IMR-90 (cell line): Measurements from ENCODE around the gene NAA38. TPM values are rescaled to one million over a fixed set of nuclear protein-coding genes. Genes with fewer than 3 reads are reported as not detected.

Experiments
- ATAC-seq: fragments of 200-7000 bp; cut with Tn5 transposase; 2 replicates; pipeline ENCODE4 v1.9.1; 2020; ENCODE audit warnings: low read depth, mild to moderate bottlenecking, moderate library complexity
- BruUV-seq: library from RNA; stranded (reverse); fragments of 400-500 nt; replicated peaks from 2 replicates; lab custom pipeline; 2021; lab: Mats Ljungman, UMichigan
- CTCF ChIA-PET: fragments of 300-600 bp; formaldehyde crosslinking; extraction: SDS; loops from one replicate; lab custom pipeline; 2021; ENCODE audit warnings: antibody characterized with exemption; lab: Yijun Ruan, JAX
- POLR2A ChIA-PET: fragments of 300-600 bp; sonication (Branson Sonifier 250); formaldehyde crosslinking; loops from one replicate; lab custom pipeline; 2022; ENCODE audit warnings: antibody characterized with exemption; ENCODE audit not compliant: unreplicated experiment; lab: Charles Lee
- DNase-seq: peaks from one replicate; pipeline ENCODE4 v3.0.0; 2013
- H2AFZ ChIP-seq: replicated peaks from 2 replicates; pipeline ENCODE3; 2013; ENCODE audit warnings: low read length, mild to moderate bottlenecking; ENCODE audit not compliant: poor library complexity
- H2AK5ac ChIP-seq: 2 replicates; pipeline ENCODE4 v1.6.1; 2013; ENCODE audit warnings: low read depth, low read length, inconsistent platforms
- H2AK9ac ChIP-seq: replicated peaks from 2 replicates; pipeline ENCODE3; 2013; ENCODE audit warnings: mild to moderate bottlenecking, low read depth, low read length, moderate library complexity; ENCODE audit not compliant: poor library complexity
- H2BK120ac ChIP-seq: 2 replicates; pipeline ENCODE4 v1.6.1; 2013; ENCODE audit warnings: low read depth, low read length, inconsistent platforms
- H2BK15ac ChIP-seq: 3 replicates; pipeline ENCODE4 v1.6.1; 2013; ENCODE audit warnings: low read depth, low read length, inconsistent platforms
- H2BK20ac ChIP-seq: 2 replicates; pipeline ENCODE4 v1.6.1; 2013; ENCODE audit warnings: low read depth, mild to moderate bottlenecking, inconsistent platforms, low read length, moderate library complexity
- H2BK5ac ChIP-seq: 2 replicates; pipeline ENCODE4 v1.6.1; 2013; ENCODE audit warnings: mild to moderate bottlenecking, low read depth, low read length, inconsistent platforms; ENCODE audit not compliant: poor library complexity, severe bottlenecking
- H3K14ac ChIP-seq: replicated peaks from 2 replicates; pipeline ENCODE4 v1.6.1; 2013; ENCODE audit warnings: low read depth, low read length, inconsistent platforms
- H3K18ac ChIP-seq: 2 replicates; pipeline ENCODE4 v1.6.1; 2013; ENCODE audit warnings: low read depth, low read length, control low read depth
- H3K23ac ChIP-seq: 2 replicates; pipeline ENCODE4 v1.6.1; 2013; ENCODE audit warnings: low read depth, low read length, inconsistent platforms
- H3K27ac ChIP-seq: 2 replicates; pipeline ENCODE4 v1.5.1; 2013; ENCODE audit warnings: mild to moderate bottlenecking, control low read depth, low read length; ENCODE audit not compliant: insufficient read depth
- H3K27me3 ChIP-seq: 2 replicates; pipeline ENCODE4 v1.6.1; 2013; ENCODE audit warnings: low read length; ENCODE audit not compliant: control insufficient read depth, insufficient read depth
- H3K36me3 ChIP-seq: 2 replicates; pipeline ENCODE4 v1.6.1; 2013; ENCODE audit warnings: low read length, mixed read lengths; ENCODE audit not compliant: control insufficient read depth, insufficient read depth
- H3K4ac ChIP-seq: 2 replicates; pipeline ENCODE4 v1.6.1; 2013; ENCODE audit warnings: low read depth, low read length, inconsistent platforms
- H3K4me1 ChIP-seq: 2 replicates; pipeline ENCODE4 v1.6.1; 2013; ENCODE audit warnings: low read length, mixed read lengths; ENCODE audit not compliant: control insufficient read depth, insufficient read depth
- H3K4me2 ChIP-seq: 2 replicates; pipeline ENCODE4 v1.6.1; 2013; ENCODE audit warnings: low read depth, mild to moderate bottlenecking, control low read depth, low read length, moderate library complexity
- H3K4me3 ChIP-seq: 2 replicates; pipeline ENCODE4 v1.5.1; 2013; ENCODE audit warnings: low read depth, mild to moderate bottlenecking, control low read depth, low read length, moderate library complexity; ENCODE audit not compliant: insufficient read depth
- H3K56ac ChIP-seq: 2 replicates; pipeline ENCODE4 v1.6.1; 2013; ENCODE audit warnings: low read length, inconsistent platforms; ENCODE audit not compliant: insufficient read depth; ENCODE audit errors: extremely low read depth
- H3K79me1 ChIP-seq, 2 experiments: 2 replicates each; pipeline ENCODE4 v1.6.1; 2013; ENCODE audit warnings: low read length in 2 of 2, inconsistent platforms in 1 of 2, low read depth in 1 of 2
- H3K9ac ChIP-seq: 2 replicates; pipeline ENCODE4 v1.6.1; 2013; ENCODE audit warnings: low read depth, low read length, control low read depth
- H3K9me1 ChIP-seq: 2 replicates; pipeline ENCODE4 v1.6.1; 2013; ENCODE audit warnings: low read length, inconsistent platforms; ENCODE audit not compliant: insufficient read depth
- H3K9me3 ChIP-seq: 2 replicates; pipeline ENCODE4 v1.6.1; 2013; ENCODE audit warnings: low read length; ENCODE audit not compliant: control insufficient read depth, insufficient read depth
- H4K20me1 ChIP-seq: 2 replicates; pipeline ENCODE4 v1.6.1; 2013; ENCODE audit warnings: low read length, inconsistent platforms; ENCODE audit not compliant: insufficient read depth
- H4K5ac ChIP-seq: 2 replicates; pipeline ENCODE4 v1.6.1; 2013; ENCODE audit warnings: mild to moderate bottlenecking, low read depth, low read length, control low read depth
- H4K8ac ChIP-seq, 2 experiments: 2 replicates each; pipeline ENCODE4 v1.6.1; 2013; ENCODE audit warnings: low read depth in 2 of 2, low read length in 2 of 2, control low read depth in 1 of 2, inconsistent platforms in 1 of 2
- H4K91ac ChIP-seq: 2 replicates; pipeline ENCODE4 v1.6.1; 2013; ENCODE audit warnings: low read depth, low read length, inconsistent platforms; ENCODE audit not compliant: insufficient read depth
- BHLHE40 ChIP-seq: fragments of 150-350 bp; IDR thresholded peaks from 2 replicates; pipeline ENCODE4 v1.6.1; 2016; ENCODE audit warnings: mild to moderate bottlenecking, low read depth, low read length
- CEBPB ChIP-seq: IDR thresholded peaks from 2 replicates; pipeline ENCODE4 v1.6.1; 2012; ENCODE audit warnings: low read depth, low read length, improper control_type of control experiment
- CHD1 ChIP-seq: IDR thresholded peaks from 2 replicates; pipeline ENCODE4 v1.6.1; 2012; ENCODE audit warnings: low read depth, low read length, improper control_type of control experiment
- MAFK ChIP-seq: IDR thresholded peaks from 2 replicates; pipeline ENCODE4 v1.6.1; 2012; ENCODE audit warnings: low read depth, low read length, improper control_type of control experiment
- MXI1 ChIP-seq: IDR thresholded peaks from 2 replicates; pipeline ENCODE4 v1.6.1; 2012; ENCODE audit warnings: low read depth, mild to moderate bottlenecking, low read length, moderate library complexity, borderline replicate concordance
- NFE2L2 ChIP-seq: fragments of 150-350 bp; IDR thresholded peaks from 2 replicates; pipeline ENCODE4 v1.6.1; 2016; ENCODE audit warnings: low read depth, mild to moderate bottlenecking, low read length
- POLR2A ChIP-seq: IDR thresholded peaks from 2 replicates; pipeline ENCODE4 v1.6.1; 2012; ENCODE audit warnings: mild to moderate bottlenecking, low read depth, low read length
- RAD21 ChIP-seq: IDR thresholded peaks from 2 replicates; pipeline ENCODE4 v1.6.1; 2012; ENCODE audit warnings: low read length, improper control_type of control experiment
- RCOR1 ChIP-seq: IDR thresholded peaks from 2 replicates; pipeline ENCODE4 v1.6.1; 2012; ENCODE audit warnings: mild to moderate bottlenecking, low read length, improper control_type of control experiment; ENCODE audit not compliant: insufficient replicate concordance
- SMC3 ChIP-seq: fragments of 150-350 bp; IDR thresholded peaks from 2 replicates; pipeline ENCODE4 v1.6.1; 2016; ENCODE audit warnings: low read depth, mild to moderate bottlenecking, antibody characterized with exemption, low read length, moderate library complexity
- WGBS, 2 experiments: methylation state at CpG; one replicate each; pipeline versions ENCODE4 v1.1.5 to v1.1.7; 2013; ENCODE audit warnings: missing lambda C conversion rate in 2 of 2; ENCODE audit not compliant: insufficient read length in 1 of 2; ENCODE audit errors: extremely low coverage in 2 of 2; 5-methylcytosine and 5-hydroxymethylcytosine counted together
- dilution Hi-C: fragments of 300-500 bp; cut with HindIII; formaldehyde crosslinking; loops from one replicate; pipeline ENCODE4 v1.14.3; 2018; ENCODE audit warnings: low sequenced_read_pairs; ENCODE audit not compliant: unreplicated experiment
- in situ Hi-C: fragments of 300-500 bp; cut with MboI; formaldehyde crosslinking; loops from 3 replicates; pipeline ENCODE4 v1.14.3; 2019; ENCODE audit warnings: low sequenced_read_pairs, inconsistent platforms, mixed read lengths
- intact Hi-C: fragments of 100-400 bp; cut with micrococcal nuclease; formaldehyde crosslinking; loops from 2 replicates; pipeline ENCODE4 v1.10.0; 2022
- polyA plus RNA-seq, 3 experiments: library from polyadenylated mRNA; depleted of rRNA; stranded (reverse); fragments of >200 nt; gene quantifications; 2 replicates each; pipeline ENCODE4 v1.2.3, GENCODE V29; 2012; ENCODE audit warnings: low replicate concordance in 1 of 3
- total RNA-seq: library from RNA; depleted of rRNA; stranded (reverse); fragments of >200 nt; gene quantifications from 2 replicates; pipeline ENCODE4 v1.2.3, GENCODE V29; 2012
- TF ChIP-seq, protein P1 (sequence below): fragments of 150-350 bp; IDR thresholded peaks from 2 replicates; pipeline ENCODE4 v1.6.1; 2016; ENCODE audit warnings: low read depth, mild to moderate bottlenecking, low read length, moderate library complexity, borderline replicate concordance
- TF ChIP-seq, protein P2 (sequence below): fragments of 150-350 bp; IDR thresholded peaks from 2 replicates; pipeline ENCODE4 v1.6.1; 2017; ENCODE audit warnings: mild to moderate bottlenecking, antibody characterized with exemption, low read length, low read depth
- TF ChIP-seq, protein P3 (sequence below): conservative IDR thresholded peaks from 2 replicates; pipeline ENCODE4 v1.5.1; 2012; ENCODE audit warnings: mild to moderate bottlenecking, low read depth, low read length, improper control_type of control experiment

NAA38 gene
- total and polyA plus RNA-seq, 2 of the 4 experiments (the other 2 are of a cell fraction) = 40.7 to 76.8 TPM

DNA sequence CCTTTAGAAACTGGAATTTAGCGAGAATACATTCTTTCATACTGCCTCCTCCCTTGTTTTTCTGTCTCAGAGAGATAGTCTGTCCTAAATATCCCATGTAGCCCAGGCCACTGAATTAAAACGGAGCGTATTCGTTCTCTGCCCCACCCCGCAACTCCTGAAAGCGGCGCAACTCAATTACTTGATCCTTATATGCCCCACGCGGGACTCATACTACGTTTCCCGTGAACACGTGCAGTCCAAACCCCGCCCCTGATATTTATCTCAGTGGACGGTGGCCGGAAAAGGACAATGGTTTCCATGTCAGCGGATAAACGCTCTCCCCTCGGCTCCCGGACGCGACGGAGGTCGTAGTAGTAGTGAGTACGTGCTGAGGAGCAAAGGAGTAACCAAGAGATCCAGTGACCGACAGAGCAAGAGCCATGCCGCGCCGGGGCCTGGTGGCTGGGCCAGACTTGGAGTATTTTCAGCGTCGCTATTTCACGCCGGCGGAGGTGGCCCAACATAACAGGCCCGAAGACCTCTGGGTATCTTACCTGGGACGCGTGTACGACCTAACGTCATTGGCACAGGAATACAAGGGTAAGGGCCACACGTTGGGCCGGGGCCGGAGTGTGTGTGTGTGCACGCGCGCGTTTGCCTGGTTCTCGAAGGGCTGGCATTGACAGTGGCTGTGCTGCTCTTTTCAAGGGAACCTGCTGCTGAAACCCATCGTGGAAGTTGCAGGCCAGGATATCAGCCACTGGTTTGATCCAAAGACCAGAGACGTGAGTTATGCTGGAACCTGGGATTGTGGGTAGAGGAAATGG lies 558 bp upstream of the NAA38 start, which contains the start of gene CYB5D1:
Gene CYB5D1, plus strand, starts transcription at position 291 of the 809 bp plus-strand sequence. Its CDS starts 132 bp downstream, at position 423.
- Histone ChIP-seq H3K36me3 (peaks cover 11% of the 10 kb centered on the region; the same call in 1 of the 2 replicates), H3K23ac (peak within 1 kb of the TSS; percentile 93), H4K91ac (peak within 1 kb of the TSS; percentile 98), H3K9me1 (no peaks in the 10 kb centered on the region), H2AK9ac (peak within 1 kb of the TSS; percentile 90), H3K27me3 (no peaks in the 10 kb centered on the region), H2BK5ac (peak within 1 kb of the TSS; percentile 97), H3K27ac (peak within 1 kb of the TSS; percentile 94), H4K8ac (peak within 1 kb of the TSS; percentile 83 to 99), H3K4me1 (peaks cover 20% of the 10 kb centered on the region), H3K56ac (peak within 1 kb of the TSS; percentile 93), H2AFZ (peak within 1 kb of the TSS; percentile 98), H4K5ac (peak within 1 kb of the TSS; percentile 93), H3K79me1 (peaks cover 20 to 45% of the 10 kb centered on the region in 2 experiments), H3K9ac (peak within 1 kb of the TSS; percentile 88), H2BK15ac (peak within 1 kb of the TSS; percentile 78; the same call in 1 of the 3 replicates), H3K4me2 (peak within 1 kb of the TSS; percentile 79), H3K4ac (peak within 1 kb of the TSS; percentile 97), H3K4me3 (peak within 1 kb of the TSS; percentile 59), H2BK120ac (peak within 1 kb of the TSS; percentile 96), H3K18ac (peak within 1 kb of the TSS; percentile 86), H2BK20ac (peak within 1 kb of the TSS; percentile 70), H2AK5ac (peak within 1 kb of the TSS; percentile 48), H4K20me1 (peaks cover 8% of the 10 kb centered on the region; the same call in 1 of the 2 replicates), H3K14ac (peak within 1 kb of the TSS; percentile 95), H3K9me3 (no peaks in the 10 kb centered on the region)
- CTCF ChIA-PET = interaction anchor here (0.6 to 1.0 kb wide), 6 partner anchors 13 to 203 kb away, joined by 3 to 10 read pairs (median 3); partner anchors contain the start of gene KDM6B
- dilution Hi-C loops (no loop called here), intact Hi-C loops (loop anchor here (1.0 to 2.0 kb wide), 2 partner anchors 15 to 115 kb away; no protein-coding TSS in a partner anchor), in situ Hi-C loops (no loop called here)
- WGBS, 2 experiments = 6% methylated on average over 29 of the region's 48 CpGs; no CpG with 5 or more reads in 1 of the 2 experiments
- peak; percentile 93 for DNase-seq
- POLR2A ChIA-PET = interaction anchor here (0.6 to 1.1 kb wide), 2 partner anchors 21 to 23 kb away, joined by 3 to 4 read pairs; no protein-coding TSS in a partner anchor
- BruUV-seq = no TSS peak
- peak; percentile 43 for ATAC-seq
- TF ChIP-seq NFE2L2 (no peak), MXI1 (peak; percentile 97), MAFK (no peak), POLR2A (peak; percentile 80), RAD21 (no peak), CHD1 (no peak), SMC3 (no peak), BHLHE40 (peak; percentile 94), RCOR1 (no peak), CEBPB (no peak)
- TF ChIP-seq, protein P1, sequence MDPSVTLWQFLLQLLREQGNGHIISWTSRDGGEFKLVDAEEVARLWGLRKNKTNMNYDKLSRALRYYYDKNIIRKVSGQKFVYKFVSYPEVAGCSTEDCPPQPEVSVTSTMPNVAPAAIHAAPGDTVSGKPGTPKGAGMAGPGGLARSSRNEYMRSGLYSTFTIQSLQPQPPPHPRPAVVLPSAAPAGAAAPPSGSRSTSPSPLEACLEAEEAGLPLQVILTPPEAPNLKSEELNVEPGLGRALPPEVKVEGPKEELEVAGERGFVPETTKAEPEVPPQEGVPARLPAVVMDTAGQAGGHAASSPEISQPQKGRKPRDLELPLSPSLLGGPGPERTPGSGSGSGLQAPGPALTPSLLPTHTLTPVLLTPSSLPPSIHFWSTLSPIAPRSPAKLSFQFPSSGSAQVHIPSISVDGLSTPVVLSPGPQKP = no peak
- TF ChIP-seq, protein P2, sequence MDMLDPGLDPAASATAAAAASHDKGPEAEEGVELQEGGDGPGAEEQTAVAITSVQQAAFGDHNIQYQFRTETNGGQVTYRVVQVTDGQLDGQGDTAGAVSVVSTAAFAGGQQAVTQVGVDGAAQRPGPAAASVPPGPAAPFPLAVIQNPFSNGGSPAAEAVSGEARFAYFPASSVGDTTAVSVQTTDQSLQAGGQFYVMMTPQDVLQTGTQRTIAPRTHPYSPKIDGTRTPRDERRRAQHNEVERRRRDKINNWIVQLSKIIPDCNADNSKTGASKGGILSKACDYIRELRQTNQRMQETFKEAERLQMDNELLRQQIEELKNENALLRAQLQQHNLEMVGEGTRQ = peak; percentile 90
- TF ChIP-seq, protein P3, sequence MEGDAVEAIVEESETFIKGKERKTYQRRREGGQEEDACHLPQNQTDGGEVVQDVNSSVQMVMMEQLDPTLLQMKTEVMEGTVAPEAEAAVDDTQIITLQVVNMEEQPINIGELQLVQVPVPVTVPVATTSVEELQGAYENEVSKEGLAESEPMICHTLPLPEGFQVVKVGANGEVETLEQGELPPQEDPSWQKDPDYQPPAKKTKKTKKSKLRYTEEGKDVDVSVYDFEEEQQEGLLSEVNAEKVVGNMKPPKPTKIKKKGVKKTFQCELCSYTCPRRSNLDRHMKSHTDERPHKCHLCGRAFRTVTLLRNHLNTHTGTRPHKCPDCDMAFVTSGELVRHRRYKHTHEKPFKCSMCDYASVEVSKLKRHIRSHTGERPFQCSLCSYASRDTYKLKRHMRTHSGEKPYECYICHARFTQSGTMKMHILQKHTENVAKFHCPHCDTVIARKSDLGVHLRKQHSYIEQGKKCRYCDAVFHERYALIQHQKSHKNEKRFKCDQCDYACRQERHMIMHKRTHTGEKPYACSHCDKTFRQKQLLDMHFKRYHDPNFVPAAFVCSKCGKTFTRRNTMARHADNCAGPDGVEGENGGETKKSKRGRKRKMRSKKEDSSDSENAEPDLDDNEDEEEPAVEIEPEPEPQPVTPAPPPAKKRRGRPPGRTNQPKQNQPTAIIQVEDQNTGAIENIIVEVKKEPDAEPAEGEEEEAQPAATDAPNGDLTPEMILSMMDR = no peak
